ENCODE results near the gene WDR4. TPM values are rescaled to one million over a fixed set of nuclear protein-coding genes. Genes with fewer than 3 reads are reported as not detected.

The WDR4 gene
- total and polyA plus RNA-seq, 4 donors: 4.6 to 12.9 (median 9.2) TPM

GRCh38 chr21:42892931-42893755 is 13.8 kb upstream of the WDR4 start, which contains the start of gene NDUFV3:
TSS of gene NDUFV3 (plus strand) at chr21:42893309. CDS start at chr21:42893334, 25 bp downstream.
- TF ChIP-seq, protein P1, sequence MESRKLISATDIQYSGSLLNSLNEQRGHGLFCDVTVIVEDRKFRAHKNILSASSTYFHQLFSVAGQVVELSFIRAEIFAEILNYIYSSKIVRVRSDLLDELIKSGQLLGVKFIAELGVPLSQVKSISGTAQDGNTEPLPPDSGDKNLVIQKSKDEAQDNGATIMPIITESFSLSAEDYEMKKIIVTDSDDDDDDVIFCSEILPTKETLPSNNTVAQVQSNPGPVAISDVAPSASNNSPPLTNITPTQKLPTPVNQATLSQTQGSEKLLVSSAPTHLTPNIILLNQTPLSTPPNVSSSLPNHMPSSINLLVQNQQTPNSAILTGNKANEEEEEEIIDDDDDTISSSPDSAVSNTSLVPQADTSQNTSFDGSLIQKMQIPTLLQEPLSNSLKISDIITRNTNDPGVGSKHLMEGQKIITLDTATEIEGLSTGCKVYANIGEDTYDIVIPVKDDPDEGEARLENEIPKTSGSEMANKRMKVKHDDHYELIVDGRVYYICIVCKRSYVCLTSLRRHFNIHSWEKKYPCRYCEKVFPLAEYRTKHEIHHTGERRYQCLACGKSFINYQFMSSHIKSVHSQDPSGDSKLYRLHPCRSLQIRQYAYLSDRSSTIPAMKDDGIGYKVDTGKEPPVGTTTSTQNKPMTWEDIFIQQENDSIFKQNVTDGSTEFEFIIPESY (IDR thresholded peaks at IDR 0.05): no peak
- no peak for TF ChIP-seq HNF4G (IDR thresholded peaks at IDR 0.05)
- no peak for TF ChIP-seq TAF1 (conservative IDR thresholded peaks at IDR 0.05)
- TF ChIP-seq FOXA1 (IDR thresholded peaks at IDR 0.05): peak; percentile 19
- TF ChIP-seq RXRA (IDR thresholded peaks at IDR 0.05): peak in 1 of 2 donors; percentile 9
- peak; percentile 97 for TF ChIP-seq YY1 (IDR thresholded peaks at IDR 0.05)
- TF ChIP-seq RAD21 (IDR thresholded peaks at IDR 0.05): no peak
- no peak for TF ChIP-seq JUND (IDR thresholded peaks at IDR 0.05)
- TF ChIP-seq, protein P2, sequence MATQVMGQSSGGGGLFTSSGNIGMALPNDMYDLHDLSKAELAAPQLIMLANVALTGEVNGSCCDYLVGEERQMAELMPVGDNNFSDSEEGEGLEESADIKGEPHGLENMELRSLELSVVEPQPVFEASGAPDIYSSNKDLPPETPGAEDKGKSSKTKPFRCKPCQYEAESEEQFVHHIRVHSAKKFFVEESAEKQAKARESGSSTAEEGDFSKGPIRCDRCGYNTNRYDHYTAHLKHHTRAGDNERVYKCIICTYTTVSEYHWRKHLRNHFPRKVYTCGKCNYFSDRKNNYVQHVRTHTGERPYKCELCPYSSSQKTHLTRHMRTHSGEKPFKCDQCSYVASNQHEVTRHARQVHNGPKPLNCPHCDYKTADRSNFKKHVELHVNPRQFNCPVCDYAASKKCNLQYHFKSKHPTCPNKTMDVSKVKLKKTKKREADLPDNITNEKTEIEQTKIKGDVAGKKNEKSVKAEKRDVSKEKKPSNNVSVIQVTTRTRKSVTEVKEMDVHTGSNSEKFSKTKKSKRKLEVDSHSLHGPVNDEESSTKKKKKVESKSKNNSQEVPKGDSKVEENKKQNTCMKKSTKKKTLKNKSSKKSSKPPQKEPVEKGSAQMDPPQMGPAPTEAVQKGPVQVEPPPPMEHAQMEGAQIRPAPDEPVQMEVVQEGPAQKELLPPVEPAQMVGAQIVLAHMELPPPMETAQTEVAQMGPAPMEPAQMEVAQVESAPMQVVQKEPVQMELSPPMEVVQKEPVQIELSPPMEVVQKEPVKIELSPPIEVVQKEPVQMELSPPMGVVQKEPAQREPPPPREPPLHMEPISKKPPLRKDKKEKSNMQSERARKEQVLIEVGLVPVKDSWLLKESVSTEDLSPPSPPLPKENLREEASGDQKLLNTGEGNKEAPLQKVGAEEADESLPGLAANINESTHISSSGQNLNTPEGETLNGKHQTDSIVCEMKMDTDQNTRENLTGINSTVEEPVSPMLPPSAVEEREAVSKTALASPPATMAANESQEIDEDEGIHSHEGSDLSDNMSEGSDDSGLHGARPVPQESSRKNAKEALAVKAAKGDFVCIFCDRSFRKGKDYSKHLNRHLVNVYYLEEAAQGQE (IDR thresholded peaks at IDR 0.05): peak; percentile 64
- TF ChIP-seq SP1 (IDR thresholded peaks at IDR 0.05): peak; percentile 53
- peak in 1 of 2 donors; percentile 33 for TF ChIP-seq EGR1 (IDR thresholded peaks at IDR 0.05; ENCODE audit: low read depth in 2 of 2)
- TF ChIP-seq ATF3 (IDR thresholded peaks at IDR 0.05): no peak
- TF ChIP-seq, protein P3, sequence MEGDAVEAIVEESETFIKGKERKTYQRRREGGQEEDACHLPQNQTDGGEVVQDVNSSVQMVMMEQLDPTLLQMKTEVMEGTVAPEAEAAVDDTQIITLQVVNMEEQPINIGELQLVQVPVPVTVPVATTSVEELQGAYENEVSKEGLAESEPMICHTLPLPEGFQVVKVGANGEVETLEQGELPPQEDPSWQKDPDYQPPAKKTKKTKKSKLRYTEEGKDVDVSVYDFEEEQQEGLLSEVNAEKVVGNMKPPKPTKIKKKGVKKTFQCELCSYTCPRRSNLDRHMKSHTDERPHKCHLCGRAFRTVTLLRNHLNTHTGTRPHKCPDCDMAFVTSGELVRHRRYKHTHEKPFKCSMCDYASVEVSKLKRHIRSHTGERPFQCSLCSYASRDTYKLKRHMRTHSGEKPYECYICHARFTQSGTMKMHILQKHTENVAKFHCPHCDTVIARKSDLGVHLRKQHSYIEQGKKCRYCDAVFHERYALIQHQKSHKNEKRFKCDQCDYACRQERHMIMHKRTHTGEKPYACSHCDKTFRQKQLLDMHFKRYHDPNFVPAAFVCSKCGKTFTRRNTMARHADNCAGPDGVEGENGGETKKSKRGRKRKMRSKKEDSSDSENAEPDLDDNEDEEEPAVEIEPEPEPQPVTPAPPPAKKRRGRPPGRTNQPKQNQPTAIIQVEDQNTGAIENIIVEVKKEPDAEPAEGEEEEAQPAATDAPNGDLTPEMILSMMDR (IDR thresholded peaks at IDR 0.05; ENCODE audit: low read depth, low read length, missing input control): no peak
- no peak for TF ChIP-seq GABPA (IDR thresholded peaks at IDR 0.05 in 1 of 2, conservative IDR thresholded peaks at IDR 0.05 in 1 of 2)
- no peak for TF ChIP-seq NR2F2 (IDR thresholded peaks at IDR 0.05)
- Histone ChIP-seq H3K27ac (ENCODE audit: low read depth in 1 of 2, low read length in 2 of 2) (peak within 1 kb of the TSS; percentile 95 to 98), H3K36me3 (ENCODE audit: control insufficient read depth in 4 of 4, insufficient read depth in 3 of 4, low read depth in 1 of 4, low read length in 3 of 4) (peaks cover 0 to 11% (median 2%) of the 10 kb centered on the region in 4 donors), H3K4me1 (ENCODE audit: control insufficient read depth in 4 of 4, insufficient read depth in 4 of 4, low read length in 3 of 4) (peaks cover 0 to 7% (median 5%) of the 10 kb centered on the region in 4 donors), H3K9ac (ENCODE audit: low read depth in 1 of 2, low read length in 2 of 2) (peak within 1 kb of the TSS; percentile 97), H3K4me3 (ENCODE audit: low read depth in 1 of 3, low read length in 3 of 3) (peak within 1 kb of the TSS; percentile 79 to 90 (median 88)), H3K9me3 (ENCODE audit: control insufficient read depth in 4 of 4, low read length in 3 of 4) (no peaks in the 10 kb centered on the region), H3K27me3 (ENCODE audit: control insufficient read depth in 4 of 4, insufficient read depth in 4 of 4, low read length in 3 of 4) (no peaks in the 10 kb centered on the region)
- WGBS: under 1% methylated on average over 87 of the region's 87 CpGs
- peak; percentile 100 for DNase-seq (ENCODE audit: low spot score)

All from liver (tissue), 9 donors.